Transverse colon (tissue), 3 donors: ENCODE data around the gene SCYGR4.
"Not testable (repeated sequence)": the region's sequence is repeated elsewhere in the genome, so short reads cannot be mapped to it uniquely, and the experiment has no call there.

Experiments used
- POLR2A ChIP-seq: fragments of 450-650 bp; IDR thresholded peaks from one replicate; pipeline ENCODE4 v1.6.1; 2016; ENCODE audit warnings: antibody characterized with exemption, mild to moderate bottlenecking, moderate library complexity
- TF ChIP-seq, protein P1 (sequence below), 5 experiments: fragments of 200-600 bp in 3 of 5; fragments of 450-650 bp in 2 of 5; sonication (generic) in 3 of 5; IDR thresholded peaks; 1 replicate in 2 of 5; 2 replicates in 3 of 5; pipeline ENCODE4 v1.5.1; 2016 to 2017; ENCODE audit warnings: antibody characterized with exemption in 5 of 5, inconsistent platforms in 3 of 5, mild to moderate bottlenecking in 2 of 5, moderate library complexity in 1 of 5

DNA sequence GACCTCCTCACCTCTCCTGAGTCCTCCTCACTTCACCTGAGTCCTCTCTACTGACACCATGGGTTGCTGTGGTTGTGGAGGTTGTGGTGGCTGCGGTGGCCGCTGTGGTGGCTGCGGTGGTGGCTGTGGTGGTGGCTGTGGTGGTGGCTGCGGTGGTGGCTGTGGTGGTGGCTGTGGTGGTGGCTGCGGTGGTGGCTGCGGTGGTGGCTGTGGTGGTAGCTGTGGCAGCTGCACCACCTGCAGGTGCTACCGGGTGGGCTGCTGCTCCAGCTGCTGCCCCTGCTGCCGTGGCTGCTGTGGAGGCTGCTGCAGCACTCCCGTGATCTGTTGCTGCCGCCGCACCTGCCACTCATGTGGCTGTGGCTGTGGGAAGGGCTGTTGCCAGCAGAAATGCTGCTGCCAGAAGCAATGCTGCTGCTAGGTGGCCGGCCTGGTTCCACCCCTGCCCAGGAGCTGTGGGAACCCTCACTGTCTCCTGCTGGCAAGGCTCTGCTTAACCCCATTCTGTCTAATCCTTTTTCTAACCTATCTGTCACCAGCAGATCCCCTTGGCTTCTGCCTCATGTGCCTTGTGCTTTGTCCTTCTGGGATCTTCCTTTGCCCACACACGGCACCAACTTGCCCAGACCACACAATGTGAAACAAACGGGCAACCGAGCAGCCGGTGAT is 18.3 kb upstream of the SCYGR4 start, which contains the start of gene SCYGR2:
- TF ChIP-seq POLR2A: not testable (repeated sequence)
- TF ChIP-seq, protein P1, sequence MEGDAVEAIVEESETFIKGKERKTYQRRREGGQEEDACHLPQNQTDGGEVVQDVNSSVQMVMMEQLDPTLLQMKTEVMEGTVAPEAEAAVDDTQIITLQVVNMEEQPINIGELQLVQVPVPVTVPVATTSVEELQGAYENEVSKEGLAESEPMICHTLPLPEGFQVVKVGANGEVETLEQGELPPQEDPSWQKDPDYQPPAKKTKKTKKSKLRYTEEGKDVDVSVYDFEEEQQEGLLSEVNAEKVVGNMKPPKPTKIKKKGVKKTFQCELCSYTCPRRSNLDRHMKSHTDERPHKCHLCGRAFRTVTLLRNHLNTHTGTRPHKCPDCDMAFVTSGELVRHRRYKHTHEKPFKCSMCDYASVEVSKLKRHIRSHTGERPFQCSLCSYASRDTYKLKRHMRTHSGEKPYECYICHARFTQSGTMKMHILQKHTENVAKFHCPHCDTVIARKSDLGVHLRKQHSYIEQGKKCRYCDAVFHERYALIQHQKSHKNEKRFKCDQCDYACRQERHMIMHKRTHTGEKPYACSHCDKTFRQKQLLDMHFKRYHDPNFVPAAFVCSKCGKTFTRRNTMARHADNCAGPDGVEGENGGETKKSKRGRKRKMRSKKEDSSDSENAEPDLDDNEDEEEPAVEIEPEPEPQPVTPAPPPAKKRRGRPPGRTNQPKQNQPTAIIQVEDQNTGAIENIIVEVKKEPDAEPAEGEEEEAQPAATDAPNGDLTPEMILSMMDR (IDR thresholded peaks at IDR 0.05): not testable (repeated sequence)
